Amniotic stem cell (primary cell): ENCODE data around the gene AK8.

ENCODE experiments used
- DNase-seq: peaks from one replicate; lab custom pipeline; 2025; lab: John Stamatoyannopoulos, UW

The AK8 gene

DNA sequence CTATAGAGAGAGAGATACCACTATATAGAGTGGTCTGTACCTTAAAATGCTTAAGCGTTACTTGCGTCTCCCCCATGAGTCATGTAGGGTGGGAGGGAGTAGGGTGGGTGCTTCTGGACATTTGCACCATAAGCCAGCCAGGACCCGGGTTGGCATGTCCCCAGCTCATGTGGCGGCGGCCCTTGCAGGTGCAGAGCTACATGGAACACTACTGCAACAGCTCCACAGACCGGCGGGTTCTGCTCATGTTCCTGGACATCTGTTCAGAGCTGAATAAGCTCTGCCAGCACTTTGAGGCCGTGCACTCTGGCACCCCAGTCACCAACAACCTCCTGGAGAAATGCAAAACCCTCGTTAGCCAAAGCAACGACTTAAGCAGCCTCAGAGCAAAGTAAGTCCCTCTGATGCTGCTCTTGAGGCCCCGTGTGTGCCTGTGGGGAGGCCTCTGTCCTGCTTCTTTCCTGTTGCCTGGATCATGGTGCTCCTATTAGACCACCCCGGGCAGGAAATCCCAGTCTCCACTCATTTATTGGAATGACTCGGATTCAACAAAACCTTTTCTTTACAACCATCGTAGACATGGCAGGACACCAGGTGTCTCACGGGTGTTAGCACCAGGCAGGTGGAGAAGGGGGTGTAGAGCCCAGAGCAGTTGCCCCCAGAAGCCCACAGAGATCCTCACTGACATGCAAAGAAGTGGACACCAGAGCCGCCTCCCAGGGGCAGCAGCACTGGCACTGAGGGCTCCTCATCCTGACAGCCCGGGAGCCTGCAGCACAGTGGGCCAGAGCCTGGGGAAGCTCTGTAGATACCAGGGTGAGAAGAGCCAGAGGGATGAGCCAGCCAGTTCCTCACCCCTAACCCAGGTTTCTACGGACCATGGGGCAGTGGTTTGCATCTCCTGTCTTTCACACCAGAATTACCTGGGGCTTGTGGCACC is 9.4 kb upstream of the AK8 start:
- DNase-seq, result no peak

DNA sequence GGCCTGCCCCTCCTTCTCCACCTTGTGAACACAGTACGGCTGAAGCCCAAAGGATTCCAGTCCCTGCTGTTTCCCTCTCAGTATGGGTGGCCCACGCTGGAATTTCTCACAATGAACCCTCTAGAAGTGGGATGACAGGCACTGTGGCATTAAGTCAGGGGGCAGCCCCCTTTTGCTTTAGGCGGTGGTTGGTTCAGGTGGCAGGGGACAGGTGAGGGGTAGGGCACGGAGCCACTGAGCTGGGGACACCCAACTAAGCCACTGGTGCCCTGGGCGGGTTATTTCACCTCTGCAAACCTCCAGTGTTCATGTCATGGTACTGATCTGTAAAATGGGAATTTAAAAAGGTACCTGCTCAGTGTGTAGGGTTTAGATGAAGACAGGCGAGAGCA is 8.2 kb upstream of the AK8 start:
- DNase-seq, result no peak

DNA sequence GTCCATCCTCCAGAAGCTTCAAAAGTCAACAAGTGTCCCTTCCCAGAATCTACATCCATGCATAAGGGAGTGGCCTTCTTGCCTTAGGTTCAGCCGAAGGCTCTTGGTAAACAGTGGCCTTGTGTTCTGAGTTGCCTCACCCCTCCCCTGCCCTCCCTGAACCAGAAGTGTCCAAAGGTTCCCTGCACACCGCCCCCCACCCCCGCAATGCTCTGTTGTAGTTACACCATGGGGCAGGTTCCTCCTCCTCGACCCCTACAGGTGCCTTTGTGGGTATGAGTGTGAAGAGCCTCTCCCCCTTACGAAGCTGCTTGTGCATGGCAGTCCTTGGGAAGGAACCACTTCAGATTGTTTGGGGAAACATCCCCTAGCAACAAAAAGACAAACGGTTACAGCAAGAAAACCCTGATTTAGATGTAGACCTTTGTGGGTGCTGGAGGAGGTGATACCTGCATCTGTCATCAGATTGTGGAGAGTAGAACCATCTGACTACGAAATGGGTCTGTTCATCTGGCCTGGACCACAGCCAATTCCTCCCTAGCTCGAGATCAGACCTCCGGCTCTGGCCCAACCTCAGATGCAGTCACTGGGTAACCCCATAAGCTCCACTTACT is 7.7 kb upstream of the AK8 start:
- DNase-seq, result no peak

DNA sequence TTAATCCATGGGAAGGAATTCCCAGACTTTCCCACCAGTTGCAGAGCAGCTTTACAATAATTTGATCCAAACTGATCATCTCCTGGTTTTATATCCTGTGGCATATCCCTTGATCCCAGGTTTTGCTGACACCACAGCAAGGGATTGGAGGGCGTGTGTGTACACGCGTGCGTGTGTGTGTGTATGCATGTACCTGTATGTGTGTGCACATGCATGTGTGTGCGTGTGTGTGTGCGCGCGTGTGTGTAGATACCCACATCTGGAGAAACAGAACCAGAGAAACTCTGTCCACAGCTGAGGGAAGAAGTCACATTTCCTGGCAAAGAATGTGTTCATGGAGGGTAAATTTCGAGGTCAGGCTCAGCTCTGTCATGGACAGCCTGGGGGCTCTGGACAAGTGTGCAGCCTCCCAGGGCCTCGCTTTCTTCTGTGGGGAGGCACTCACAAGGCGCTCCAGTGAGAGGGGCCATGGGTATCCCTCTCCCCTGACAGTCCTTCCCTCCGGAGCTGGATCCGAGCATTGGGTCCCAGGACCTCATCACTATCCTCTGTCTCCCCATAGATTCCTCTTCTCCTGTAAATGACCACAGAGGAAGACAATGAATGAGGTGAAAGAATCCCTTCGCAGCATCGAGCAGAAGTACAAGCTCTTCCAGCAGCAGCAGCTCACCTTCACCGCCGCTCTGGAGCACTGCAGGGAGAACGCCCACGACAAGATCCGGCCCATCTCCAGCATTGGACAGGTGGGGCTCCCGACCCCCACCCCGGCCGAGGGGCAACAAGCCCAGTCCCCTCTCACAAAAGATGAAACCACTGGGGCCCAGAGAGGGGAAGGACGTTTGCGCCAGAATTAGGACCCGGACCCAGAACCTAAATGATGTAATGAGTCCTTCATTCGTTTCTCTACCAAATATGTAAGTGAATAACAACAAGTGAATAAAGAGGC is 5.5 kb upstream of the AK8 start:
- no peak for DNase-seq

DNA sequence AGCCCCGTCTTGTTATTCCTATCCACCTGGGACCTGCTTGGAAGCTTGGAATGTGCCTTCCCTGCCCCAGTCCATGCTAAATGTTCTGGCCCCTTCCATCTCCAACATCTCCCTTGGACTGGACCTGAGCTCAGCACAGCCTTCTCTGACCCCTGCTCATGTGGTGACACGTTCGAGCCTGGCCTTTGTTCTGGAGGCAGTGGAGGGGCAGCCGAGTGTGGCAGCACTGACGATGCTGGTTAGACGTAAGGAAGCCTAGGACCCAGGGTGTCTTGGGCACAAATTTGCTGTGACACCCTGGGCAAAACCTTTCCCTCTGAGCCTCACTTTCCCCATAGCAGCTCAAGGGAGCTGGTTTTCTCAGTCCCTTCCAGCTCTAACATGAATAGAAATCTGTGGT is 4.5 kb upstream of the AK8 start:
- DNase-seq, result no peak

DNA sequence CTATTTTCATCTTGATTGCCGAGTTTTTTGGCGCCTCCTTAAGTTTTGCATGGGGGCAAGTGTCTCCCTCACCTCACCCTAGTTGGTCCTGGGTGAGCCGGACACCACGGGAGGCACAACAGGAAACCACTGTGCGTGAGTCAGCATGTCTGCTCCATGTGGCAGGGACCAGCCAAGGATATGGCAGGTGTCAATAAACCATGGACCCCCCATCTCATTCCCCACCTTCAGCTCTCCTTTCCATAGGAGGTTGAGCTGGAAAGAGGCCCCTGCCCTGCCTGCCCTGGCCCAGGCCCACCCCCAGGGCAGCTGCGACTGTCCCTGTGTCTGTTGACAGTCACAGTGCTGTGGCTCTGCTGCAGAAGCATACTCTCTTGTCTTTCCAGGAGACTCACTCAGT is 3.7 kb upstream of the AK8 start:
- DNase-seq, result no peak

DNA sequence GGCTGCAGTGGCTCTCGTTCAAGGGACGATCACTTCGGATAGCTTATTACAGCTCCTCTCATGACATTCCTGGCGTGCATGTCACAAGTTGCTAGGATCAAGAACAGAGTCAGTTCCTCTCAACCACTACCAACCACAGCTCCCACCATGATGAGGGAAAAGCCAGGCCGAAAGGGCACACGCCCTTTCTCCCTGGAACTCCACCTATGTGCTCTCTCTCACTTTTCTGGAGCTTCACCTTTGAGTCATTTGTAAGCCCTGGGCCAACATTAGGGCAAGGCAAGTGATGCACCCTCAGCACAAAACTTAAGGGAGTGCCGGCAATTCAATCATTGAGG is 2.2 kb upstream of the AK8 start:
- DNase-seq, result no peak

DNA sequence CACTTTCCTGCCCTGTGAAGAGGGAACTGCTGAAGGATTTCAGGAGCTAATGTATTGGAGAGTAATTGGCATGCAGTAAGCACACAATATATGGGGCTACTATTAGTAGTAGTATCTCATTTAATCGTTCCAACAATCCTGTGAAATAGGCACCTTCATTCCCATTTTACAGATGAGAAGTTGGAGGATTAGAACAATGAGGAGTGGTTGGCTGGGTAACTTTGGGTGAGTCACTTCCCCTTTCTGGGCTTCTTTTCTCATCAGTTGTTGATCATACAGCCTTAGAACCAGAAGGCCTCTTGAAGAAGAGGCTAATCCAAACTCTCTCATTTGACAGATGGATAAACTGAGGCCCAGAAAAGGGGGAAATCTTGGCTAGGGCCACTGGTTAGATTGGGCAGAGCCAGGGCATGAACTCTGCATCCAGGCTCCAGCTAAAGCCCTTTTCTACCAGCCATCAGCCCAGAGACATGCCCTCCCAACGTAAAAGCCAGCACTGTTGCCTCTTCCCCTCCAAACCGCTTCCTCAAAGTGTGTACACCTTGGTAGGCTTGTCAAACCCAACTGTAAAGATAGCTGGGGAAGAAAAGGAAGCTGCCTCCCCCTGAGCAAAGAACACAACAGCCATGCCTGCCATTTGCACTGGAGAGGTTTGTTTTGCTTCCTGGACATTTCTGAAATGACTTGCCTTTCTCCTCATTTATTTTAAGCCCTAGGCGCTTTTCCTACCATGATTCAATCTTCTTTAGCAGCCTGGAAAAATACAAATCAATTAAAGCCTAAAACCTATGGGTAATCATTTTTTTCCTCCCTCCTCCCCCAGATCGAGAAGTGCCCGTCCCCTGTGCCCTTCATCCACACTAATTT is 1.6 kb upstream of the AK8 start:
- no peak for DNase-seq

DNA sequence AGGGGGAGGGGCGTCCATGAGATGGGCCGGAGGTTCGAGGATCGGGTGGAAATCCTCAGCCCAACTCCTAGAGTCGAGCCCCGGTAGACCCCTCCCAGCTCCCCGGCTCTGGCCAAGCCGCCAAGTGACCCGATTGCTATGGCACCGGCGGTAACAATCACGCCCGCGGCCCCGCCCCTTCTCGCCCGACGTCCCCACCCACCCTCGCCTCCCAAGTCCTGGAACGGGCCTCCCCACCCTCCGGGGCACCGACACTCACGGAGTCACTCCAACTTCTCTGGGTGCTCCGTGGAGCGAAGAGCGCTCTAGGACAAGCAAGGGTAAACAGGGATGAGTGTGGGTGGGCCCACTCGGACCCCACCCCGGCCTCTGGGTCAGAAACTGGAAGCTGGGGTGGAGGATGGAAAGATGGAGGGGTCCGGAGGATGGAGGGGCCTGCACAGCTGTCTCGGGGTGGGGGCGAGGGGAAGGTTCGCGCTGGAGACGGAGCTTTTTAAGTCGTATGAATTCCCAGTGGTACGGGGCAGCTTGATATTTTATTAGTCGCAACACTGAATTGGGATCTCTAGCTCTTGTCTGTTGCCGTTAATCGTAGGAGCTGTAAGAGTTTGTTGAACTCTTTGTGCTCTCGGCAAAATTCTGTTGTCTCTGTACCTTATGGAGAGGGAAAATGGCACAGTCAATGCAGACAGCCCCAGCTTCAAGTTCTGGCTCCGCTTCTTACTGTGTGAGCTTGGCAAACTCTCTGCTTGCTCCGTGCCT is 792 bp upstream of the AK8 start, which contains the start of gene SPACA9:
TSS of gene SPACA9 (plus strand) at position 204 of the 762 bp plus-strand sequence. CDS start 5,050 bp downstream, outside the sequence.
- peak; percentile 10 for DNase-seq

DNA sequence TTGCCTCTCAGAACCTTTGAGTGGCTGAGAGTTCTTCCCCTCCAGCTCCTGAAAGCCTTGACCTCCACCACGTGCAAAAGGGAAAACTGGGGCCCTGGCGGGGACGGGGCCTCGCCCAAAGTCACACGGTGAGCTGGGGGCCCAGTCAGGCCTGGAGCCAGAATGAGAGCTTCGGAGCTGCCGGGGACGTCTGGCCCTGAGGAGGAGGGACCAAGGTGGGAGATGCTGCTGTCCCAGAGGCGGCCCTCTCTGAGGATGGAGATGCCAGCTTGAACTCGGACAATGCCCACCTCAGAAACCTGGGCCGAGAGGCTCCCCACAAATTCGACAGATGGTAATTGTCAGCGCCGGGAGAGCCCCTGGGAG is 643 bp downstream of the AK8 start:
- no peak for DNase-seq

DNA sequence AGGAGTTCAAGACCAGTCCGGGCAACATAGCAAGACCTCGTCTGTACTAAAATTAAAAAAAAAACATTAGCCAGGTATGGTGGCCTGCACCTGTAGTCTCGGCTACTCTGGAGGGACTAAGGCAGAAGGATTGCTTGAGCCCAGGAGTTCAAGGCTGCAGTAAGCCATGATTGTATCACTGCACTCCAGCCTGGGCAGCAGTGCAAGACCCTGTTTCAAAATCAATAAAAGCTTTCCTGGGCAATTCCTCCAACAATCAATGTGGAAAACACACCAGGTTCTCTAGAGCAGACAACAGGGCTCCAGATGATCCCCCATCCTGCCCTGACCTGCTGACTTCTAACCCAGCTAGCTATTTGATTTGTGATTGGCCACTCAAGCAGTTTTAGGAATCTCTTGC is 1.2 kb downstream of the AK8 start:
- DNase-seq, result no peak

DNA sequence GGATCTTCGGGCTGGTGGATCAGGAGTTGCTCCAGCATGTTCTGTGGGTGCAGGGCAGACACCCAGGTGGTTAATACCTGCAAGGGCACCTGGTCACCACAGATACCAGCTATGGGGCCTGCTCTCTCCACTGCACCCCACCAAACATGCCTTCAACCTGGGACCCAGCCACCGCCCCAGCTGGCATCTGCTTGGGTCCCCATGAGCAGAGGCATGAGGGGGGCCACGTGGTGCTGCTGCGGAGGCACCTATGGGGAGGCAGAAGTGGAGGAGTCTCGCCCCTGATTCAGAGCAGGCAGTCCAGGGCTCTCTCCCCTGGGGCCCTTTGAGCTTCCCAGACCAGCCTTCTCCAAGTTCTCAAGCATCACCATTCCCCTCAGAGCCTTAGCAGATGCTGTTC is 2.9 kb downstream of the AK8 start:
- DNase-seq, result no peak

DNA sequence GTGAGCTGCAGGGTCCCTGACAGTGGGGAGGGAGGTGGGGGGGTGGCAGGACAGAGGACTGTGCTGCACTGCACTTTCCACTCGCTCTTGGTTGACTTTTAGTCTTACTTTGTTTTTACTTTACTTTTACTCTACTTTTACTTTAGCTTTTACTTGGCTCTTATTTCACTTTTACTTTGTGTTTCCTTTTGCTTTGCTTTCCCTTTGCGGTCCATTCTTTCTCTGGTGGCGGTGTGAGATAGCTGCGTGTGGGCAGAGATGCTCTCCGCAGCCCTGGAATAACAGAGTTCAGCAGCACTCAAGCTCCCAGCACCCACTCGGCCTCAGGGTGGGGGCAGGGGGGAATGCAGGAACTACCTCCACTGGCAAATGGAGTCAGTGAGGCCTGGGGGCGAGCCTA is 4.7 kb downstream of the AK8 start:
- DNase-seq, result no peak

DNA sequence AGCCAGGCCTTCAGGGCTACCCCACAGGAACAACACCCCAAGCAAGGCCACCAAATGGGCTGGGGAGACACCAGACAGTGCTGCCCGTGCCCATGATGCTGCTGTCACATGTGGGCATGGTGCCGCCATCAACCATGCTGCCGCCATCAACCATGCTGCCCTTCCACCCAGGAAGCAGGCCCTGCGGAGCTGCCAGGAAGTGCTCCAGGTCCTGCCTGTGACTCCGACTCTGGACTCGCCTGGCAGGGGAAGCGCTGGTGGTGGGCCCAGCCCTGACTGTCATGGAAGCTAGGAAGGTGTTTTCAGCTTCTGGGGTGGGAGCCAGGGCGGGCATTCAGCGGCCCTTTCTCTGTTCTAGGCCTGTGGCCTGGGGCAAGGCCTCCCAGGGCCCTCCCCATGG is 8.8 kb downstream of the AK8 start:
- no peak for DNase-seq

DNA sequence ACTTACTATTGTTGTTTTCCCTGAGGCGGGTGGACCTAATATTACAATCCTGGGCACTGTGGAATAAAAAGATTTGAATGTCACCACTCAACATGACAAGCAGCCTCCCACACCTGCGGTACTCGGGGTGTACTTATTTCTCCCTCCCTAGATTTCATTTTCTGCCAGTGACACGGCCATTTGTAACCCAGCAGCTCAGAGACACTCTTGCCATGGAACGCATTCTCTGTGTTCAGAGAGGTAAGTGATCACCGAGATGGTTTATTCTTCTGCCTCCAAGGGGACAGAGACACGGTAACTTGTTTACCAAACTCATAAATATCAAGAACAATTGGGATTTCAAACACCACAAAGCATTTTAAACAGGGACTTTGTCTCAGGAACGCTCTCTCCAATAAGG is 11.2 kb downstream of the AK8 start:
- no peak for DNase-seq

DNA sequence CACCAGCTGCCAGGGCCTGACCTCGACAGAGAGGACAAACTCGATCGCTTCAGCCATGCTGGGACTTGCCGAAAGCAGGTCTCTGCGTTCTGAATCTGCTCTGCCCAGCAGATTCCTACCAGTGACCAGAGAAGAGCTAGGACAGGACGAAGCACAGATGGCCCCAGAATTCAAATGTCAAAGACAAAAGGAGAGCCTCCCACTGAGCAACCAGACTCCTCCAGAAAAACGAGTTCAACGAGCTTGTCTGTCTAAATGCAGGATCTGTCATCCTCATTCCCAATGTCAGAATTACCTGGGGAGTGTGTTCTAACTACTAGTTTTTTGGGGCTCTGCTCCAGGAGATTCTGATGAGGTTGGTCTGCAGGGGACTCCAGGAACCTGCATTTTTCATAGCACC is 13.4 kb downstream of the AK8 start:
- DNase-seq, result no peak

DNA sequence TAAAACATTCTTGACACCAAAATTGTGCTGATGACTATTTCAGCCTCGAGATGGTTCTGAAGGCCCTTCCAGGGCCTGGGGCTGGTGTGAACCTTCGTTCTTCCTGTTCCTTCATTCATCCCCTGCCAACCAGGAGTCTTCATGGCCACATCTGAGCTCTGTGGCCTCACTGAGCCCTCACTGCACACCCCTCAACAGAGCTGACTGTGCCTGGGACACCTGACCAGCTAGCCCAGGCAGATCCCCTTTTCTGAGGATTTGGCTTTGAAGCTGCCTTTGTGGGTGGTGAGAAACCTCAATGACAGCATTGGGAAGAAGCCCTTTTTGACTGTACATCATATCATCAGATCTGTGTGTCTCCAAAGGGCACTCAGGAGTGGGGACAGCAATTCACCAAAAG is 13.8 kb downstream of the AK8 start:
- no peak for DNase-seq

DNA sequence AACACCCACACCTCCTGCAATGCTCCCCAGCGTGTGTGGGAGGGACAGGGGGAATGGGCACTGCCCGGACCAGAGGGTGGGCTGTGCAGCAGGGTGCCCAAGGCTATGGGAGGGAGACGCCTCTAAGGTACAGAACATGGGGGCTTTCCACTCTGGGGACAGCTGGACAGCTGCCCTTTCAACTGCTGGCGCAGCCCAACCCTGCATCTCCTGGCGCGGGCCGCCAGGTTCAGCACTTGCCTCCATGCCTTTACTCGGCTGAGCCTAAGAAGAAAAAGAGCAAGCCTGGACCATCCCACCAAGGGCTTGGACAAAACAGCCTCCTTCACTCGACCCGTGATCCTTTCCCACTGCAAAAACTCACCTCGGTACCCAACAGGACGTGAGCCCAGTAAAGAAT is 15.0 kb downstream of the AK8 start:
- DNase-seq, result no peak

DNA sequence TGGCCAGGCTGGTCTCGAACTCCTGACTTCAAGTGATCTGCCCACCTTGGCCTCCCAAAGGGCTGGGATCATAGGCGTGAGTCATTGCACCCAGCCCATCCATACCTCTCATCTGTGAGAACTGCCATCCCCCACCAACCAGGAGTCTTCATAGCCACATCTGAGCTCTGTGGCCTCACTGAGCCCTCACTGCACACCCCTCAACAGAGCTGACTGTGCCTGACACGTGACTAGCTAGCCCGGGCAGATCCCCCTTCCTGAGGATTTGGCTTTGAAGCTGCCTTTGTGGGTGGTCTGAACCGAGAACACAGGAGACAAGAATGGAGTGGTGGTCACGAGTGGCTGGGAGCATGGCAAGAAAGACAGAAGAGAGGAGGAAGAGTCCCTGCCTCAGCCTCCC is 15.6 kb downstream of the AK8 start:
- no peak for DNase-seq

DNA sequence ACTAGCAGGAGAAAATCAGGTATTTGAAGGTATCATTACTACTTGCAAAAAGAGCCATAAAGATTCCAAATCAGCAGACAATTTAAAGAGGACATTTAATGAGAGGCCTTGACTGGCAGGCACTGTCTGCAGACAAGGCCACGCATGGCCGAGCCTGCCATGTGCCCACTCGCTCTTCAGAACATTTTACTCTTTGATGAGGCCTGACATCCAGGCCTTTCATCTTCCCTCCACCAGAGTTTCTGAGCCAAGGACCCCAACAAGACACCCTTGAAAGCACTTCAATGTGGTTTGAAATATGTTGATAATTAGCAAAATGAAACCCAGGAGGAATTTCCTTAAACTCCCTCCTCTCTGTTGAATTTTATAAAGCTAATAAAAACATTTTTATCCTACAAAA is 16.4 kb downstream of the AK8 start:
- DNase-seq, result no peak

DNA sequence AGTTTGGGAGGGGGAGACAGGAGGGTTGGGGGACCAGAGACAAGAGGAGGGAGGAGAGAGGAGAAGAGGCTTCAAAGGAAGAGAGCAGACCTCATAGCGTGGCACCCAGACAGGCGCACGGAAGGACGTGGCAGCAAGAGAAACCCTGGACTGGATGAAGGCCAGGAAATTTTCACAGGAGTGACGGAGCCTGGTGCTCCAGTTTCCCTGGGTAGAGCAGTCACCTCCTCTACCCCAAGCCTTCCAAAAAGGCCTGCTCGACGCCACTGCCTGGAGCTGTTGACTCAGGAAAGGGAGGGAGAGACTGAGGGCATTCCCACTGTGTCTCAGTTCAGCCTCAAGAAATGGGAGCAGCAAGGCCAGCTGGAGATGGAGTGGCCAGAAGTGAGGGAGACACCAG is 19.3 kb downstream of the AK8 start:
- DNase-seq, result no peak
